HCEC 1CT (cell line): Measurements from ENCODE around the gene TMPRSS2.
"Not testable (repeated sequence)": the region's sequence is repeated elsewhere in the genome, so short reads cannot be mapped to it uniquely, and the experiment has no call there.

ENCODE experiments used
- DNase-seq: peaks from one replicate; pipeline ENCODE4 v3.0.0-alpha.2; 2017

The TMPRSS2 gene

GRCh38 chr21:41425588-41425953 lies 82.4 kb downstream of the TMPRSS2 start:
- no peak for DNase-seq

GRCh38 chr21:41423305-41423636 lies 84.7 kb downstream of the TMPRSS2 start:
- not testable (repeated sequence) for DNase-seq

- DNase-seq, result no peak
Observed at GRCh38 chr21:41422546-41423304, 85.2 kb downstream of the TMPRSS2 start.

- not testable (repeated sequence) for DNase-seq
Observed at GRCh38 chr21:41420998-41421397, 87.0 kb downstream of the TMPRSS2 start.

GRCh38 chr21:41419921-41420862 lies 87.8 kb downstream of the TMPRSS2 start:
- peak; percentile 49 for DNase-seq

GRCh38 chr21:41418956-41419680 lies 88.8 kb downstream of the TMPRSS2 start:
- DNase-seq, result no peak

GRCh38 chr21:41418393-41418792 lies 89.6 kb downstream of the TMPRSS2 start:
- DNase-seq, result no peak

- DNase-seq, result not testable (repeated sequence)
Observed at GRCh38 chr21:41417505-41417904, 90.5 kb downstream of the TMPRSS2 start.
